GM19395 (cell line): ENCODE results near the gene TTLL13.
A peak's percentile ranks its signal among the peaks of the same experiment; 100 is the strongest.
"Not testable (repeated sequence)": the region's sequence is repeated elsewhere in the genome, so short reads cannot be mapped to it uniquely, and the experiment has no call there.

ENCODE experiments used
- ATAC-seq: cut with Tn5 transposase; IDR thresholded peaks from one replicate; pipeline ENCODE4 v1.9.1; 2021; ENCODE audit warnings: mild to moderate bottlenecking, moderate library complexity; ENCODE audit not compliant: unreplicated experiment

TTLL13 gene

DNA sequence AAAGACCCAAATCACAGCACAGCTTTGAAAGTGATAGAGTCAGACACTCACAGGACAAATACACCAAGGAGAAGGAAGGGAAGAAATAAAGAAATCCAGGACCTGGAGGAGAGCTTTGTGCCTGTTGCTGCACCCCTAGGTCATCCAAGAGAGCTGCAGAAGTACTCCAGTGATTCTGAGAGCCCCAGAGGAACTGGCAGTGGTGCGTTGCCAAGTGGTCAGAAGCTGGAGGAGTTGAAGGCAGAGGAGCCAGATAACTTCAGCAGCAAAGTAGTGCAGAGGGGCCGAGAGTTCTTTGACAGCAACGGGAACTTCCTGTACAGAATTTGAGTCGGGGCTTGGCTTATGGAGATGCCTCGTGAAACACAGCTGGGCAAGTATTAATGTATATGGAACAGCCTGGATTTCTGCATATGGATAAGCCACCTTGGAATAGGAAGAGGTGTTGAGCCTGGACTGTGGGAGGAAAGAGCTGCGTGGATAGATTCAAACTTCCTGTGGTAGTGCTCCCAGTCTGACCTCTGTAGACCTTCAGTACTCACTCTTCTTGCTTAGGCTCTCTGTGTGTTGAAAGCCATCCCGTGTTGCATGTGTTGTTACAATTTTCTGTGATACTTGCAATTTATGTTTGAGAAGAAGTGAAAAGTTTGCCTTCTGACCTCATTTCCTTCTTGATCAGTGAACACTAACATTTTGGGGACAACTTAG, 22.3 kb downstream of the TTLL13 start:
- no peak for ATAC-seq

DNA sequence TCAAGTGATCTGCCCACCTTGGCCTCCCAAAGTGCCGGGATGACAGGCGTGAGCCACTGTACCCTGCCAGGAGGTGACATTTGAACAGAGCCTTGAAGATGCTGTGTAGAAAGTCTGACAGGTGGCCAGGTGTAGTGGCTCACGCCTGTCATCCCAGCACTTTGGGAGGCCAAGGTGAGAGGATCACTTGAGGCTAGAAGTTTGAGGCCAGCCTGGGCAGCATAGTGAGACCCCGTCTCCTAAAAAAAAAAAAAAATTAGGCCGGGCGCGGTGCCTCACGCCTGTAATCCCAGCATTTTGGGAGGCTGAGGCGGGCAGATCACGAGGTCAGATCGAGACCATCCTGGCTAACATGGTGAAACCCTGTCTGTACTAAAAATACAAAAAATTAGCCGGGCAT, 29.1 kb downstream of the TTLL13 start:
- not testable (repeated sequence) for ATAC-seq

- ATAC-seq: not testable (repeated sequence)
Observed at GRCh38 chr15:90280743-90281142, 31.4 kb downstream of the TTLL13 start.

- ATAC-seq: not testable (repeated sequence)
Observed at GRCh38 chr15:90281637-90282036, 32.3 kb downstream of the TTLL13 start.

GRCh38 chr15:90286678-90287077, 37.3 kb downstream of the TTLL13 start:
- ATAC-seq: no peak

- ATAC-seq: no peak
Observed at GRCh38 chr15:90287101-90287500, 37.7 kb downstream of the TTLL13 start.

DNA sequence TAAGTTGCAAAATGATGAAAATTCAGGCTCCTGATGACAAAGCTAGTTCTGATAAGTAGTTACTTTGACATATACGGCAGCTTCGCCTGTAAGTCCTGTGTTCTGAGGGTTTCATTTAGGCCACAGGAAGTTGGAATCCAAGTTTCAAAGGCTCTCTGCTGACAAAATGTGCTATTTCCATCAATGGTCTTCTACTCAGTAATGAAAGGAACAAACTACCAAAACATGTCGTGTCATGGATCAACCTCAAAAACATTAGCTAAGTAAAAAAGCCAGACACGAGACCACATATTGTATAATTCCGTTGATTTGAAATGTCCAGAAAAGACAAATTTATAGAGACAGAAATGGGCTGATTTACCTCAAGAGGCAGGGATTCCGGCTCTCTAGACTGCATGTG, 38.6 kb downstream of the TTLL13 start:
- ATAC-seq: no peak

- no peak for ATAC-seq
Observed at GRCh38 chr15:90291679-90292356, 42.5 kb downstream of the TTLL13 start.

GRCh38 chr15:90293040-90293810, 43.9 kb downstream of the TTLL13 start:
- not testable (repeated sequence) for ATAC-seq

GRCh38 chr15:90294159-90294558, 44.8 kb downstream of the TTLL13 start:
- ATAC-seq: no peak

DNA sequence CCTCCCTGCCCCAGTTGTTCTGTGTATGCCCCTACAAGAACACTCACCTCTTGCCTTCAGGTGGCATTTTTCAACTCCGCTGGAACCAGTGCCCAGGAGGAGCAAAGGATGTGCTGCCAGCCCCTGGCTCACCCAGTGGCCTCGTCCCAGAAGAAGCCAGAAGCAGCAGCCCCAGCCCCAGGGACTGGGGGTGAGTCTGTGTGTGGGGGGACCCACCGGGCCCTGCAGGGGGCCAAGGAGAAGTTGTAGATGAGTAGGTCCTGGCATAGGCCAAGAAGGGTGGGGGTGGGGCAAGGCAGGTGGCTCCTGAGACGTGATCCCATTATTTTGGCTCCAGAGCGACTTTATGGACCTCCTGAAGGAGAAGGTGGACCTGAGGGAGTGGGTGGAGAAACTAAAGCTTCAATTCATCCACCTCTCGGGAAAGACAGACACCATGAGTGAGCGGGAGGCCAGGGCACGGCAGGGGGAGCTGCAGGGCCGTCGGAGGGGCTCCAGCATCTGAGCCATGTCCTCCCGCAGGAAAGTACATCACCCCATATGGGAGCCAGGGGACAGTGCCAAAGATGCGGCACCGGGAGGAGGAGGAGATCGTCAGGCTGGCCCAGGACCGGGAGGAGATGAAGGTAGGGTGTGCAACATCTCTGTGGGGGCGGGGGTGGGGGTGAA, 45.4 kb downstream of the TTLL13 start:
- ATAC-seq: no peak

- ATAC-seq: no peak
Observed at GRCh38 chr15:90295270-90295648, 45.9 kb downstream of the TTLL13 start.

GRCh38 chr15:90296316-90296884, 47.0 kb downstream of the TTLL13 start:
- ATAC-seq: not testable (repeated sequence)

- ATAC-seq: no peak
Observed at GRCh38 chr15:90297021-90297420, 47.7 kb downstream of the TTLL13 start.

DNA sequence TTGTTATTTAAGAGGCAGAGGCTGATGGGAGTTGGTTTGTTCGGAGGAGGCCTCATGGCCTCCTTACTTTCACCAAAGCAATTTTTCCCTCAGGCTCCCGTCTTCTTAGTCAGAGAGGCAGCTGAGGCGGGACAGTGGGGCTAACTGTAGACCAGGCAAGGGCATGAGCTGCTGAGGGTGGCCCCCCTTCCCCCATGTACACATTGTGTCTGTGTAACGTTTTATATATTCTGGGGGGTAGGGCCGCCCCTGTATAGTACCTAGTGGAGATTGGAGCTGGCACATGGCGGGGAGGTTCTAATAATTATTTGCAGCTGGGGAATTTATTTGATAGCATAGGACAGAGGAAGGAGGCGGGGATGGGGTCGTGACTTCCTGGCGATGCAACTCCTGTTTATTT, 51.2 kb downstream of the TTLL13 start:
- ATAC-seq: no peak

GRCh38 chr15:90300988-90301706, 51.8 kb downstream of the TTLL13 start:
- no peak for ATAC-seq

GRCh38 chr15:90301707-90302300, 52.4 kb downstream of the TTLL13 start:
- ATAC-seq: no peak

- ATAC-seq: not testable (repeated sequence)
Observed at GRCh38 chr15:90305355-90305754, 56.0 kb downstream of the TTLL13 start.

- ATAC-seq: no peak
Observed at GRCh38 chr15:90305932-90306331, 56.6 kb downstream of the TTLL13 start.

GRCh38 chr15:90306560-90306959, 57.2 kb downstream of the TTLL13 start:
- ATAC-seq: peak; percentile 69
